ENCODE results near the gene KCNK7.
"Not testable (repeated sequence)": the region's sequence is repeated elsewhere in the genome, so short reads cannot be mapped to it uniquely, and the experiment has no call there.

The KCNK7 gene

DNA sequence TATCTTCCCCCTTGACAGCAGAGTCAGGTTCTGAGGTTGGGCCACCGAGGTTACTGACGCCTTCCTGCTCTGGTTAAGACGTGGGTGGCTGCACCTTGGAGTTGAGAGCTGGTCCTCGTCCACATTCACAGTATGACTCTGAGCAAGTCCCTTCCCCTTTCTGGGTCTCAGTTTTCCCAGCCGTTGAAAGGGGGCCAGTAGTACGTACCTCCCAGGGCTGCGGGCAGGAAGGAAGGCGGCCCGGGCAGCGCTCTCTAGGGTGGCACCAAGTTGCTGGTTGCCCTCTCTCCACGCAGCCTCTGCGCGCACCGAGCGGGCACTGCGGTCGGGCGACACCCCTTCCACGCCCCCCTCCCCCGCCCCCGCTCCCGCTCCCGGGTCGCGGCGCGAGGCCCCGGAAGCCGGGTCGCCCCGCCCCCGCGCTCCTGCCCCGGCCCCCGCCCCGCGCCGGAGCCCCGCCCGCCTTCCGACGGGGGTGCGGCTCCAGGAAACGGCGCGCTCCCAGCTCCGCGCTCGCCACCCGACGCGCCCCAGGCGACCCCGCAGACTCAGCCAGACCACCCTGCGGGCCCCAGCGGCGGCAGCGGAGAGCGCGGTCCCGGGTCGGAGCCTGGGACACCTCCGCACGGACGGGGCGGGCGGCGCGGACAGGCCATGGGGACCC is 19.9 kb downstream of the KCNK7 start, which contains the start of gene EHBP1L1:
EHBP1L1 (plus strand) TSS at position 486 of the 664 bp plus-strand sequence. CDS start 250 bp downstream, outside the sequence.
- FAIRE-seq (peak; percentile 91), DNase-seq (ENCODE audit: extremely low spot score, insufficient read length, low read depth) (peak; percentile 71)

DNA sequence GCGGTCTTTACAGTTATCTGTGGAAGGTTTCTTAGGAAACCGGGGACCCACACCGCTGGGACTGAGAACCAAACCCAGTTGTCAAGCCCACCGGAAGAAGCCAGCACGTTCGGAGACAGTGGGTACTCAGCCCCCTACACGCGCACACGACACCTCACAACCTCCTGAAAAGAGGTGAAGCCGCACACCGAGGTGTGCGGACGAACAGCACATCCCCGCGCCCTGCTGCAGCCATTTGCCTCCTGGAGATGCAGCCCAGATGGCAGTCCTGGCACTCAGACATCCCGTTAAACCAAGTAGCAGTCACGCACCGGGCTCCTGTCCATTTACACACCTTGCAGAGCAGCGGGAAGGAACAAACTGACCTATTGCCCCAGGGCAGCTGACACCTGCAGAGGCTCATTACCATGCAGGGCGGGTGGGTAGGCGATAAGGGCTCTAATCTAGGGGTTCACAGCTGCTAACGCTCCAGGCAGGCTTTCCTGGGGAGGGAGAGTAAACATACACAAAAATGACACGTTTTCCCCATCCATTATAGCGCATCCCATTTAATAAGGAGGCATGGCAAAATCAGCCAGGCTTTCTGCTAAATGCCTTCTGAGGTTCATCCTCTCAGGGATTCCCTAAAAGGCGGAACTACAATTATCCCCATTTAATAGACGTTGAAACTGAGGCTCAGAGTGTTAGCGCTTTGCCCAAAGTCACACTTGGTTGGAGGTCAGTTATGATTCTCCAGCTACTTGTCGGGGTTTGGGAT is 20.6 kb downstream of the KCNK7 start:
- FAIRE-seq (peak; percentile 45), DNase-seq (ENCODE audit: extremely low spot score, insufficient read length, low read depth) (no peak)

- peak; percentile 85 for DNase-seq (ENCODE audit: extremely low spot score, insufficient read length, low read depth)
- FAIRE-seq: peak; percentile 92
Observed at GRCh38 chr11:65574109-65574810, 21.3 kb downstream of the KCNK7 start.

DNA sequence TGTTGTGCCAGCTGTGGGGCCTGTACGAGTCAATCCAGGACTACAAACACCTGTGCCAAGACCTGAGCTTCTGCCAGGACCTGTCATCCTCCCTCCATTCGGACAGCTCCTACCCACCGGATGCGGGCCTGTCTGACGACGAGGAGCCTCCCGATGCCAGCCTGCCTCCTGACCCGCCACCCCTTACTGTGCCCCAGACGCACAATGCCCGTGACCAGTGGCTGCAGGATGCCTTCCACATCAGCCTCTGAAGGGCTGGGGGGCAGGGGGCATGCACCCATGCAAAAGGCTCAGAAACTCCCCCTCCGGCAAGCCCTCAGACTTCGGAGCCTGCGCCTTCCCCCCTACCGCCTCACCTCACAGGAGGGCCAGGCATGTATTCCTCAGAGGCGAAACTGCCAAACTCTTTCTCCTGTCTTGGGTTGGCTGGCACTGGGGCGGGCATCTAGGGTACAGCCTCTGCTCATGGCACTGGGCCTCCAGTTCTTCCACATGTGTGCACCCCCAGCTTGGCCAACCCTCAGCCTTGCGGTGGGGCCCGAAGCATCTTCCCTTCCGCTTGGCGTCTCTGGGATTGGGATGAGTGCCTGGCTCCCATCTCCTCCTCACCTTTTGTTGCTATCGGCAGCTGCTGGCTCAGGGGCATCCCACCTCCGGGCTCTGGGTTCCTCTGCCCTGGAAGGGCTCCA is 22.1 kb downstream of the KCNK7 start:
- DNase-seq (ENCODE audit: extremely low spot score, insufficient read length, low read depth) (no peak), FAIRE-seq (no peak)

GRCh38 chr11:65572356-65573051 is 23.1 kb downstream of the KCNK7 start, which contains the start of gene FAM89B:
TSS of gene FAM89B (plus strand) at chr11:65572538. CDS start at chr11:65572670, 132 bp downstream.
- no peak for FAIRE-seq

DNA sequence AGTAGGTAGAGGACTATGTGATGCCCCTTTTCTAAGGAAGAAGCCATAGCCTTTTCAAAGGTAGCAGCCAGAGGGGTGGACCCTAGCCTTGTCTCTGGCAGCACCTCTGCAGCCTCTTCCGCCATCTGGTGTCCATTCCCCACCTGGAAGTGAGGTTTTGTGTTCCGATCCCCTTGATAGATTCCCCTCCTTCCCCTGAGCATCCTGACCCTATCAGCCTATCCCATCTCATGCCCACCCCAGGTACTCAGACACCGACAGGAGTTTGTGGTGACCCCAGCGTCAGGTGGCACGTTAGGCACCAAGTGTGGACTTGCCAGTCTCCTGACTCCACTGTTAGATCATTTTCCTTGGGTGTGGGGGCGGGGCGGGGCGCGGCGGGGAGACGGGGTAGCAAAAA is 23.7 kb downstream of the KCNK7 start:
- DNase-seq (ENCODE audit: extremely low spot score, insufficient read length, low read depth) (no peak), FAIRE-seq (no peak)

More at GRCh38 chr11:65572356-65573051, 23.1 kb downstream of the KCNK7 start, which contains the start of gene FAM89B:
- no peak for DNase-seq (ENCODE audit: extremely low spot score, insufficient read length, low read depth)

DNA sequence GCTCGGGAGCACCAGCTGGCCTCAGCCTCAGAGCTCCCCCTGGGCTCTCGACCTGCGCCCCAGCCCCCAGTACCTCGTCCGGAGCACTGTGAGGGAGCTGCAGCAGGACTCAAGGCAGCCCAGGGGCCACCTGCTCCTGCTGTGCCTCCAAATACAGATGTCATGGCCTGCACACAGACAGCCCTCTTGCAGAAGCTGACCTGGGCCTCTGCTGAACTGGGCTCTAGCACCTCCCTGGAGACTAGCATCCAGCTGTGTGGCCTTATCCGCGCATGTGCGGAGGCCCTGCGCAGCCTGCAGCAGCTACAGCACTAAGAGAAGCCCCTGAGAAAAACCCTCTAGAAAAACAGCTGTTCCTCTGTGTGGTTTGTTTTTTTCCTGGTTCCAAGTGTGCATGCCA is 24.2 kb downstream of the KCNK7 start:
- DNase-seq (ENCODE audit: extremely low spot score, insufficient read length, low read depth) (no peak), FAIRE-seq (no peak)

DNA sequence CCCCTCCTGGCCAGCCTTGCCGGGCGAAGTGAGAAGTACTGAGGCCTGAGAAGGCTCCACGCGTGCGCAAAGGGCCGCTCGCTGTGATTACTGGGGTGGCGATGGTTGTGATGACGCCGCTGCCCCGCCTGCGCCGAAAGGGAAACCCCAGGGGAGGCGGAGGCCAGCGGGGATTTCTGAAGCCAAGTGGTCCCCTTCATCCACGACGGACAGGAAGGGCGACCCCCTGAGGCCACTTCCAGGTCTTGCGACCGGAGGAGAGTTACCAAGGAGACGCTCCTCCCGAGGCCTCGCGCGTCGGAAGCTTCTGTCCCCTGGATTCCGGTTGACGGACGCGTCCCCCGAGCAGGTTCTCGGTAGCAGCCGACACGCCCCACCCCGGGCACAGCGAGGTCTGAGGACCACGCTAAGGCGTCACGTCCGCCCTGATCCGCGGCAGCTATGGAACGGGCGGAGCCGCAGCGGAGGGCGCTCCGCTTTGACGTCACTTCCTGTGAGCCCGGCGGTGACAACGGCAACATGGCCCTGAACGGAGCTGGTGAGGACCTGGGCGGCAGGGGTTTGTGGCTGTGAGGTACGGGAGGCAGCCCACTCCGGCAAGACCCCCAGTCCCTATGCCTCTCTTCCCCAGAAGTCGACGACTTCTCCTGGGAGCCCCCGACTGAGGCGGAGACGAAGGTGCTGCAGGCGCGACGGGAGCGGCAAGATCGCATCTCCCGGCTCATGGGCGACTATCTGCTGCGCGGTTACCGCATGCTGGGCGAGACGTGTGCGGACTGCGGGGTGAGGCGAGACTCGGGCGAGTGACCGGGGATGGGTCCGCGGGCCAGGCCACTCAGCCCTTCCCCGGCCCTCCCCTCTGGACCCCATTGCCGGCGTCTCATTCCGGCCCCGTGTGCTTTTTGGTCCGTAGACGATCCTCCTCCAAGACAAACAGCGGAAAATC is 25.4 kb downstream of the KCNK7 start, which contains the start of gene ZNRD2:
ZNRD2 (plus strand) TSS at position 505 of the 946 bp plus-strand sequence; CDS start at position 520, 15 bp downstream.
- DNase-seq (ENCODE audit: extremely low spot score, insufficient read length, low read depth) (peak; percentile 91), FAIRE-seq (peak; percentile 96)

- DNase-seq (ENCODE audit: extremely low spot score, insufficient read length, low read depth) (no peak), FAIRE-seq (no peak)
Observed at GRCh38 chr11:65569164-65569972, 26.2 kb downstream of the KCNK7 start.

- DNase-seq (ENCODE audit: extremely low spot score, insufficient read length, low read depth): no peak
Observed at GRCh38 chr11:65565624-65566453, 29.8 kb downstream of the KCNK7 start.

DNA sequence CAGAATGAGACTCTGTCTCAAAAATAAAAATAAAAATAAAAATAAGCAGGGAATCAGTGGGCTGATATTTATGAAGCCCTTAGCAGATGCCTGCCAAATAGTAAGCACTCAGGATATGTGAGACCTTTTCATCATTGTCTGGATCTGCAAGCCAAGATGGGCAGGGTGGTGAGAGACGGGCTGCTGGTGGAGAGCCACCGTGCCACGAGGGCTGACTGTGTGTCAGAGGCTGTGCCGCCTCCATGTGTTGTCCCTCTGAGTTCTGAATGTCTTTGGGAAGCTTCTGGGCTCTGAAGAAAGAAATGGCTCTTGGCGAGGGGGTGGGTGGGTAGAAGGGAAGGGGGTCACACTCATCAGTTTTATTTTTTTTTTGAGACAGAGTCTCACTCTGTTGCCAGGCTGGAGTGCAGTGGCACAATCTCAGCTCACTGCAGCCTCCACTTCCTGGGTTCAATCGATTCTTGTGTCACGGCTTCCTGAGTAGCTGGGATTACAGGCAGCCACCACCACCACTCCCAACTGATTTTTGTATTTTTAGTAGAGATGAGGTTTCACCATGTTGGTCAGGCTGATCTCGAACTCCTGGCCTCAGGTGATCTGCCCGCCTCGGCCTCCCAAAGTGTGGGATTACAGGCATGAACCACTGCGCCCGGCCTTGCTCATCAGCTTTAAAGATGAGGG is 30.6 kb downstream of the KCNK7 start:
- DNase-seq (ENCODE audit: extremely low spot score, insufficient read length, low read depth); FAIRE-seq: not testable (repeated sequence)

More at GRCh38 chr11:65565624-65566453, 29.8 kb downstream of the KCNK7 start:
- no peak for FAIRE-seq

DNA sequence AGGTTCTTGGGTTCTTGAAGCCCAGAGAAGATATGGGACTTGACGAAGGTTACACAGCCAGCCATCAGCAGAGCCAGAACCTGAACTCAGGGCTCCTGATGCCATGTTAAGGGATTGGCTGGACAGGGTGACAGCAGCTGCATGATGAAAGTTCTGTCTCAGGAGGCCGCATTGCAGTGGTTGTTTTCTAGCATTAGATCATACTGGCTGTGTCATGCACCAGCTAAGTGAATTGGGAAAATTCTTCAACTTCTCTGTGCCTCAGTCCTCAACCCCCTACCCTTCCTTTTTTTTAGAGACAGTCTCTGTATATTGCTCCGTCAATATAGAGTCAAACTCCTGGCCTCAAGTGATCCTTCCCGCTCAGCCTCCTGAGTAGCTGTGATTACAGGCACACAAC is 32.0 kb downstream of the KCNK7 start:
- FAIRE-seq (no peak), DNase-seq (ENCODE audit: extremely low spot score, insufficient read length, low read depth) (no peak)

DNA sequence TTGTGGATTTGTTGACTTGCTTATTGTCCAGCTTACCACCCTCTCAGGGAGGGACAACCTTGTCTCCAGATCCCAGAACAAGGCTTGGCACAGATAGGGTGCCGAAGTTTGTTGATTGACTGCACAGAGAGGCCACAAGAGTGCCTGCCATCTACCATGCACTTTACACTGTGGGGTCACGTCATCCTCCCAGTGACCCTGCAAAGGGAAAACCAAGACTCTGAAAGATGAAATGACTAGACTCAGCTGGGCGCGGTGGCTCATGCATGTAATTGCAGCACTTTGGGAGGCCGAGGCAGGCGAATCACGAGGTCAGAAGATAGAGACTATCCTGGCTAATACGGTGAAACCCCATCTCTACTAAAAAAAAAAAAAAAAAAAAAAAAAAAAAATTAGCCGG is 32.8 kb downstream of the KCNK7 start:
- FAIRE-seq (no peak), DNase-seq (ENCODE audit: extremely low spot score, insufficient read length, low read depth) (no peak)

GRCh38 chr11:65562020-65562419 is 33.6 kb downstream of the KCNK7 start:
- no peak for FAIRE-seq
- DNase-seq (ENCODE audit: extremely low spot score, insufficient read length, low read depth): no peak

- FAIRE-seq (no peak), DNase-seq (ENCODE audit: extremely low spot score, insufficient read length, low read depth) (no peak)
Observed at GRCh38 chr11:65560555-65561418, 34.8 kb downstream of the KCNK7 start.

Measured in GM18507 (cell line).